HepG2 (cell line): Measurements from ENCODE around the gene THSD8. TPM values are rescaled to one million over a fixed set of nuclear protein-coding genes. Genes with fewer than 3 reads are reported as not detected.

ENCODE experiments used
- ETV5 ChIP-seq: IDR thresholded peaks from 2 replicates; pipeline ENCODE4 v1.6.1; 2018; ENCODE audit warnings: missing biosample characterization, missing genetic modification reagents, inconsistent platforms, borderline replicate concordance
- FOXA1 ChIP-seq, 2 experiments: fragments of 450-650 bp in 1 of 2; sonication (generic) in 1 of 2; formaldehyde crosslinking in 1 of 2; IDR thresholded peaks; 2 replicates each; pipeline versions ENCODE4 v1.4.0 to v1.6.1; 2016 to 2020; ENCODE audit warnings: missing genetic modification reagents in 1 of 2
- ISL2 ChIP-seq: sonication (generic); formaldehyde crosslinking; IDR thresholded peaks from 2 replicates; pipeline ENCODE4 v1.5.0; 2020; ENCODE audit warnings: missing genetic modification reagents
- MEIS1 ChIP-seq: sonication (generic); formaldehyde crosslinking; IDR thresholded peaks from 2 replicates; pipeline ENCODE4 v1.9.0; 2021; ENCODE audit warnings: mild to moderate bottlenecking, missing genetic modification reagents, moderate library complexity, borderline replicate concordance
- NFYB ChIP-seq: sonication (generic); formaldehyde crosslinking; IDR thresholded peaks from 2 replicates; pipeline ENCODE4 v1.4.0; 2020; ENCODE audit warnings: missing genetic modification reagents
- RAD21 ChIP-seq: fragments of 450-650 bp; formaldehyde crosslinking; IDR thresholded peaks from 2 replicates; pipeline ENCODE4 v1.5.0; 2020; ENCODE audit warnings: mild to moderate bottlenecking
- RNF2 ChIP-seq: fragments of 450-650 bp; conservative IDR thresholded peaks from 2 replicates; pipeline ENCODE4 v1.6.1; 2016; ENCODE audit warnings: low read depth
- SALL2 ChIP-seq: sonication (generic); formaldehyde crosslinking; IDR thresholded peaks from 2 replicates; pipeline ENCODE4 v1.8.1; 2023; ENCODE audit warnings: mild to moderate bottlenecking, missing genetic modification reagents, inconsistent platforms
- THYN1 ChIP-seq: sonication (generic); formaldehyde crosslinking; IDR thresholded peaks from 2 replicates; pipeline ENCODE4 v1.8.1; 2023; ENCODE audit warnings: low read depth, mild to moderate bottlenecking, moderate library complexity, missing genetic modification reagents, borderline replicate concordance
- ZC3H13 ChIP-seq: sonication (generic); formaldehyde crosslinking; IDR thresholded peaks from 2 replicates; pipeline ENCODE4 v1.8.1; 2023; ENCODE audit warnings: mild to moderate bottlenecking, missing genetic modification reagents, moderate library complexity
- ZNF160 ChIP-seq: sonication (generic); formaldehyde crosslinking; IDR thresholded peaks from 2 replicates; pipeline ENCODE4 v1.8.0; 2022; ENCODE audit warnings: mild to moderate bottlenecking, inconsistent platforms, missing genetic modification reagents
- ZNF20 ChIP-seq: sonication (generic); formaldehyde crosslinking; IDR thresholded peaks from 2 replicates; pipeline ENCODE4 v1.4.0; 2020; ENCODE audit warnings: mild to moderate bottlenecking, moderate library complexity, missing genetic modification reagents
- ZNF414 ChIP-seq: sonication (generic); formaldehyde crosslinking; IDR thresholded peaks from 2 replicates; pipeline ENCODE4 v1.5.0; 2020; ENCODE audit warnings: missing genetic modification reagents
- ZNF567 ChIP-seq: sonication (generic); formaldehyde crosslinking; IDR thresholded peaks from 2 replicates; pipeline ENCODE4 v1.8.1; 2023; ENCODE audit warnings: mild to moderate bottlenecking, missing genetic modification reagents, borderline replicate concordance
- ZNF605 ChIP-seq: sonication (generic); formaldehyde crosslinking; IDR thresholded peaks from 2 replicates; pipeline ENCODE4 v1.8.0; 2022; ENCODE audit warnings: mild to moderate bottlenecking, missing genetic modification reagents
- ZNF687 ChIP-seq: sonication (generic); formaldehyde crosslinking; IDR thresholded peaks from 2 replicates; pipeline ENCODE4 v1.5.1; 2020; ENCODE audit warnings: mild to moderate bottlenecking, missing genetic modification reagents, moderate library complexity
- ZNF703 ChIP-seq: sonication (generic); formaldehyde crosslinking; IDR thresholded peaks from 2 replicates; pipeline ENCODE4 v1.5.1; 2020; ENCODE audit warnings: missing genetic modification reagents, mild to moderate bottlenecking, moderate library complexity, borderline replicate concordance
- ZNF816 ChIP-seq: sonication (generic); formaldehyde crosslinking; IDR thresholded peaks from 2 replicates; pipeline ENCODE4 v1.8.0; 2022; ENCODE audit warnings: missing genetic modification reagents, mild to moderate bottlenecking, borderline replicate concordance
- polyA plus RNA-seq, 8 experiments: library from polyadenylated mRNA; depleted of rRNA in 3 of 8; stranded (reverse) in 7 of 8; unstranded in 1 of 8; fragments of >200 nt; fragmentation: Illumina TruSeq in 4 of 8; extraction: Trizol in 4 of 8; gene quantifications; 2 replicates each; pipeline versions ENCODE4 v1.2.1 to v1.2.3, GENCODE V29; 2011 to 2016; ENCODE audit warnings: low read depth in 4 of 8, missing spikeins in 1 of 8, mixed read lengths in 1 of 8; ENCODE audit not compliant: insufficient read depth in 1 of 8
- total RNA-seq, 5 experiments: library from RNA; depleted of rRNA; stranded (reverse); fragments of >200 nt; fragmentation: Illumina TruSeq; extraction: Trizol; gene quantifications; 2 replicates each; pipeline ENCODE4 v1.2.3, GENCODE V29; 2016; ENCODE audit warnings: low read depth in 1 of 5
- TF ChIP-seq, protein P1 (sequence below): sonication (generic); formaldehyde crosslinking; IDR thresholded peaks from 2 replicates; pipeline ENCODE4 v1.4.0; 2020; ENCODE audit warnings: mild to moderate bottlenecking, missing genetic modification reagents

The THSD8 gene
- total and polyA plus RNA-seq, 2 of the 13 experiments (the other 11 are each of a cell fraction or from before 2014, with no cell fraction given): 4.8 to 14.9 TPM

- TF ChIP-seq ZNF687 (CRISPR knock-in tag) (no peak), ZNF605 (CRISPR knock-in tag) (no peak), ETV5 (CRISPR knock-in tag) (no peak), ZNF703 (CRISPR knock-in tag) (no peak), ZNF20 (CRISPR knock-in tag) (no peak), FOXA1 (IDR thresholded peaks at IDR 0.05) (no peak), FOXA1 (CRISPR knock-in tag; IDR thresholded peaks at IDR 0.05) (peak; percentile 97), NFYB (CRISPR knock-in tag) (no peak), ZC3H13 (CRISPR knock-in tag) (no peak), ZNF816 (CRISPR knock-in tag) (peak; percentile 58; the same call in 1 of the 2 replicates), ZNF160 (no peak), MEIS1 (0 out of 2 replicates have a peak, but pooled peaks have one; percentile 0), RNF2 (no peak), THYN1 (CRISPR knock-in tag) (no peak), RAD21 (CRISPR knock-in tag) (no peak), ZNF567 (CRISPR knock-in tag) (no peak; the same call in 1 of the 2 replicates), ZNF414 (CRISPR knock-in tag) (no peak), ISL2 (no peak), SALL2 (CRISPR knock-in tag) (no peak)
- TF ChIP-seq, protein P1, sequence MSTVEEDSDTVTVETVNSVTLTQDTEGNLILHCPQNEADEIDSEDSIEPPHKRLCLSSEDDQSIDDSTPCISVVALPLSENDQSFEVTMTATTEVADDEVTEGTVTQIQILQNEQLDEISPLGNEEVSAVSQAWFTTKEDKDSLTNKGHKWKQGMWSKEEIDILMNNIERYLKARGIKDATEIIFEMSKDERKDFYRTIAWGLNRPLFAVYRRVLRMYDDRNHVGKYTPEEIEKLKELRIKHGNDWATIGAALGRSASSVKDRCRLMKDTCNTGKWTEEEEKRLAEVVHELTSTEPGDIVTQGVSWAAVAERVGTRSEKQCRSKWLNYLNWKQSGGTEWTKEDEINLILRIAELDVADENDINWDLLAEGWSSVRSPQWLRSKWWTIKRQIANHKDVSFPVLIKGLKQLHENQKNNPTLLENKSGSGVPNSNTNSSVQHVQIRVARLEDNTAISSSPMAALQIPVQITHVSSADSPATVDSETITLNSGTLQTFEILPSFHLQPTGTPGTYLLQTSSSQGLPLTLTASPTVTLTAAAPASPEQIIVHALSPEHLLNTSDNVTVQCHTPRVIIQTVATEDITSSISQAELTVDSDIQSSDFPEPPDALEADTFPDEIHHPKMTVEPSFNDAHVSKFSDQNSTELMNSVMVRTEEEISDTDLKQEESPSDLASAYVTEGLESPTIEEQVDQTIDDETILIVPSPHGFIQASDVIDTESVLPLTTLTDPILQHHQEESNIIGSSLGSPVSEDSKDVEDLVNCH (CRISPR knock-in tag): no peak
Observed at GRCh38 chr19:12790628-12791344, 11.1 kb upstream of the THSD8 start (continued).
